GM12873 (cell line): Measurements from ENCODE around the gene KLF6.
A peak's percentile ranks its signal among the peaks of the same experiment; 100 is the strongest.

Source experiments
- CTCF ChIP-seq: IDR thresholded peaks from 2 replicates; pipeline ENCODE4 v1.5.1; 2012; ENCODE audit warnings: low read depth, mild to moderate bottlenecking, moderate library complexity, low read length, control low read depth; ENCODE audit not compliant: insufficient read depth; ENCODE audit errors: missing control alignments

KLF6 gene

GRCh38 chr10:3738855-3739350 lies 46.1 kb downstream of the KLF6 start:
- no peak for TF ChIP-seq CTCF

GRCh38 chr10:3737864-3738263 lies 47.1 kb downstream of the KLF6 start:
- no peak for TF ChIP-seq CTCF

GRCh38 chr10:3735175-3735574 lies 49.8 kb downstream of the KLF6 start:
- TF ChIP-seq CTCF, result peak; percentile 36

- TF ChIP-seq CTCF, result no peak
Measured at GRCh38 chr10:3734111-3734510, 50.9 kb downstream of the KLF6 start.

- no peak for TF ChIP-seq CTCF
Measured at GRCh38 chr10:3729397-3729976, 55.5 kb downstream of the KLF6 start.

GRCh38 chr10:3728563-3728962 lies 56.4 kb downstream of the KLF6 start:
- TF ChIP-seq CTCF, result no peak

GRCh38 chr10:3727268-3727667 lies 57.7 kb downstream of the KLF6 start:
- no peak for TF ChIP-seq CTCF
